NCI-H1436 (cell line): ENCODE measurements around the gene TEX36.
"Not testable (repeated sequence)": the region's sequence is repeated elsewhere in the genome, so short reads cannot be mapped to it uniquely, and the experiment has no call there.

ENCODE experiments used
- DNase-seq: peaks from one replicate; lab custom pipeline; 2025; lab: John Stamatoyannopoulos, UW

Gene TEX36

GRCh38 chr10:125631806-125632205 lies 51.2 kb downstream of the TEX36 start:
- no peak for DNase-seq

- no peak for DNase-seq
Observed at GRCh38 chr10:125629758-125630376, 53.1 kb downstream of the TEX36 start.

GRCh38 chr10:125628104-125629049 lies 54.6 kb downstream of the TEX36 start:
- no peak for DNase-seq

GRCh38 chr10:125627646-125628045 lies 55.3 kb downstream of the TEX36 start:
- DNase-seq, result no peak

- DNase-seq, result no peak
Observed at GRCh38 chr10:125626671-125627070, 56.3 kb downstream of the TEX36 start.

- DNase-seq, result no peak
Observed at GRCh38 chr10:125625586-125625985, 57.4 kb downstream of the TEX36 start.

GRCh38 chr10:125624800-125625199 lies 58.2 kb downstream of the TEX36 start:
- no peak for DNase-seq

- DNase-seq, result no peak
Observed at GRCh38 chr10:125621052-125621451, 61.9 kb downstream of the TEX36 start.

- DNase-seq, result no peak
Observed at GRCh38 chr10:125620401-125620800, 62.6 kb downstream of the TEX36 start.

- DNase-seq, result not testable (repeated sequence)
Observed at GRCh38 chr10:125613062-125613461, 69.9 kb downstream of the TEX36 start.

GRCh38 chr10:125611756-125612155 lies 71.2 kb downstream of the TEX36 start:
- DNase-seq, result no peak

- DNase-seq, result no peak
Observed at GRCh38 chr10:125611216-125611615, 71.7 kb downstream of the TEX36 start.

- no peak for DNase-seq
Observed at GRCh38 chr10:125609859-125610258, 73.1 kb downstream of the TEX36 start.

- DNase-seq, result no peak
Observed at GRCh38 chr10:125608474-125608873, 74.5 kb downstream of the TEX36 start.

- no peak for DNase-seq
Observed at GRCh38 chr10:125607689-125608290, 75.2 kb downstream of the TEX36 start.

GRCh38 chr10:125606414-125607010 lies 76.5 kb downstream of the TEX36 start:
- no peak for DNase-seq
